ENCODE data around the gene NCKAP5.
A peak's percentile ranks its signal among the peaks of the same experiment; 100 is the strongest.

The NCKAP5 gene

GRCh38 chr2:133173224-133173623, 395.0 kb downstream of the NCKAP5 start:
- Histone ChIP-seq H3K27me3 (ENCODE audit: insufficient read depth, low read length) (no peaks in the 10 kb centered on the region), H3K4me3 (ENCODE audit: low read depth, low read length, poor library complexity, severe bottlenecking) (no peak overlapping the region), H3K4me2 (ENCODE audit: low read length) (no peak overlapping the region), H3F3A (ENCODE audit: insufficient read depth, low read length) (no peaks in the 10 kb centered on the region), H3K4me1 (ENCODE audit: insufficient read depth, low read length, severe bottlenecking) (no peaks in the 10 kb centered on the region), H3K79me2 (ENCODE audit: insufficient read depth, low read length) (no peaks in the 10 kb centered on the region), H3K9ac (ENCODE audit: low read length) (no peak overlapping the region), H3K36me3 (ENCODE audit: insufficient read depth, low read length) (no peaks in the 10 kb centered on the region), H4K20me1 (ENCODE audit: insufficient read depth, low read length) (no peaks in the 10 kb centered on the region), H2AFZ (ENCODE audit: low read length) (no peak overlapping the region), H3K27ac (ENCODE audit: low read depth, low read length, poor library complexity, severe bottlenecking) (no peak overlapping the region), H3K9me2 (ENCODE audit: low read depth, low read length) (no peaks in the 10 kb centered on the region), H3K9me3 (ENCODE audit: low read length) (no peaks in the 10 kb centered on the region)
- TF ChIP-seq CTCF (IDR thresholded peaks at IDR 0.05; ENCODE audit: low read length), result no peak
- TF ChIP-seq EZH2 (IDR thresholded peaks at IDR 0.05; ENCODE audit: borderline replicate concordance, low read length), result no peak

- H3K4me2 ChIP-seq (ENCODE audit: low read length), result no peak overlapping the region
- H3K27me3 ChIP-seq (ENCODE audit: insufficient read depth, low read length), result no peaks in the 10 kb centered on the region
- no peaks in the 10 kb centered on the region for H3K79me2 ChIP-seq (ENCODE audit: insufficient read depth, low read length)
- H3K4me3 ChIP-seq (ENCODE audit: low read depth, low read length, poor library complexity, severe bottlenecking), result no peak overlapping the region
- no peaks in the 10 kb centered on the region for H3K9me3 ChIP-seq (ENCODE audit: low read length)
- no peak overlapping the region for H3K27ac ChIP-seq (ENCODE audit: low read depth, low read length, poor library complexity, severe bottlenecking)
- H3K9me2 ChIP-seq (ENCODE audit: low read depth, low read length), result no peaks in the 10 kb centered on the region
- peak; percentile 67 for TF ChIP-seq CTCF (IDR thresholded peaks at IDR 0.05; ENCODE audit: low read length)
- TF ChIP-seq EZH2 (IDR thresholded peaks at IDR 0.05; ENCODE audit: borderline replicate concordance, low read length), result no peak
- no peaks in the 10 kb centered on the region for H4K20me1 ChIP-seq (ENCODE audit: insufficient read depth, low read length)
- no peak overlapping the region for H2AFZ ChIP-seq (ENCODE audit: low read length)
- no peaks in the 10 kb centered on the region for H3F3A ChIP-seq (ENCODE audit: insufficient read depth, low read length)
- no peak overlapping the region for H3K9ac ChIP-seq (ENCODE audit: low read length)
- no peaks in the 10 kb centered on the region for H3K4me1 ChIP-seq (ENCODE audit: insufficient read depth, low read length, severe bottlenecking)
- H3K36me3 ChIP-seq (ENCODE audit: insufficient read depth, low read length), result no peaks in the 10 kb centered on the region
Measured at GRCh38 chr2:133171393-133172004, 396.8 kb downstream of the NCKAP5 start.

GRCh38 chr2:133169274-133169912, 398.9 kb downstream of the NCKAP5 start:
- no peak overlapping the region for H3K9ac ChIP-seq (ENCODE audit: low read length)
- H3K4me2 ChIP-seq (ENCODE audit: low read length), result no peak overlapping the region
- H3K27ac ChIP-seq (ENCODE audit: low read depth, low read length, poor library complexity, severe bottlenecking), result no peak overlapping the region
- no peak overlapping the region for H2AFZ ChIP-seq (ENCODE audit: low read length)
- H3K4me1 ChIP-seq (ENCODE audit: insufficient read depth, low read length, severe bottlenecking), result no peaks in the 10 kb centered on the region
- no peaks in the 10 kb centered on the region for H3K79me2 ChIP-seq (ENCODE audit: insufficient read depth, low read length)
- no peaks in the 10 kb centered on the region for H3F3A ChIP-seq (ENCODE audit: insufficient read depth, low read length)
- H3K27me3 ChIP-seq (ENCODE audit: insufficient read depth, low read length), result no peaks in the 10 kb centered on the region
- no peak overlapping the region for H3K4me3 ChIP-seq (ENCODE audit: low read depth, low read length, poor library complexity, severe bottlenecking)
- no peaks in the 10 kb centered on the region for H3K36me3 ChIP-seq (ENCODE audit: insufficient read depth, low read length)
- H4K20me1 ChIP-seq (ENCODE audit: insufficient read depth, low read length), result no peaks in the 10 kb centered on the region
- no peaks in the 10 kb centered on the region for H3K9me2 ChIP-seq (ENCODE audit: low read depth, low read length)
- TF ChIP-seq CTCF (IDR thresholded peaks at IDR 0.05; ENCODE audit: low read length), result no peak
- no peak for TF ChIP-seq EZH2 (IDR thresholded peaks at IDR 0.05; ENCODE audit: borderline replicate concordance, low read length)
- no peaks in the 10 kb centered on the region for H3K9me3 ChIP-seq (ENCODE audit: low read length)
